Stromal cell of bone marrow (primary cell): ENCODE measurements around the gene TOX2.

Experiments
- DNase-seq: peaks from one replicate; pipeline ENCODE4 v3.0.0-alpha.2; 2012; ENCODE audit warnings: low read depth

TOX2 gene

GRCh38 chr20:44104798-44105517 is 190.3 kb downstream of the TOX2 start:
- no peak for DNase-seq

GRCh38 chr20:44106615-44107014 is 192.0 kb downstream of the TOX2 start:
- no peak for DNase-seq

- DNase-seq, result no peak
Observed at GRCh38 chr20:44109951-44110361, 195.3 kb downstream of the TOX2 start.

- no peak for DNase-seq
Observed at GRCh38 chr20:44110816-44111568, 196.3 kb downstream of the TOX2 start.

- no peak for DNase-seq
Observed at GRCh38 chr20:44111712-44112335, 197.2 kb downstream of the TOX2 start.

GRCh38 chr20:44112456-44112855 is 197.8 kb downstream of the TOX2 start:
- no peak for DNase-seq

- no peak for DNase-seq
Observed at GRCh38 chr20:44112889-44113617, 198.4 kb downstream of the TOX2 start.

GRCh38 chr20:44113618-44114376 is 199.1 kb downstream of the TOX2 start:
- DNase-seq, result no peak

- DNase-seq, result no peak
Observed at GRCh38 chr20:44115181-44115580, 200.5 kb downstream of the TOX2 start.

GRCh38 chr20:44115762-44116644 is 201.4 kb downstream of the TOX2 start:
- DNase-seq, result no peak

GRCh38 chr20:44117296-44118184 is 202.9 kb downstream of the TOX2 start:
- DNase-seq, result no peak

- DNase-seq, result no peak
Observed at GRCh38 chr20:44118185-44119033, 203.8 kb downstream of the TOX2 start.
